IPS-20b (cell line): ENCODE measurements around the gene SCNN1G.

ENCODE experiments used
- H3K27ac ChIP-seq: one replicate; pipeline ENCODE4 v1.5.1; 2013; ENCODE audit warnings: low read length
- H3K27me3 ChIP-seq: 2 replicates; pipeline ENCODE4 v1.6.1; 2013; ENCODE audit warnings: mild to moderate bottlenecking, low read length, inconsistent platforms; ENCODE audit not compliant: insufficient read depth
- H3K36me3 ChIP-seq: 2 replicates; pipeline ENCODE4 v1.6.1; 2013; ENCODE audit warnings: low read depth, mild to moderate bottlenecking, inconsistent platforms, low read length, moderate library complexity; ENCODE audit not compliant: insufficient read depth
- H3K4me1 ChIP-seq: 2 replicates; pipeline ENCODE4 v1.6.1; 2013; ENCODE audit warnings: mild to moderate bottlenecking, control low read depth, inconsistent platforms, low read length, moderate library complexity; ENCODE audit not compliant: insufficient read depth
- H3K4me3 ChIP-seq: 2 replicates; pipeline ENCODE4 v1.5.1; 2013; ENCODE audit warnings: mild to moderate bottlenecking, low read length, inconsistent platforms
- H3K9ac ChIP-seq: 2 replicates; pipeline ENCODE4 v1.6.1; 2013; ENCODE audit warnings: low read depth, mild to moderate bottlenecking, inconsistent platforms, low read length, moderate library complexity
- H3K9me3 ChIP-seq: 2 replicates; pipeline ENCODE4 v1.6.1; 2013; ENCODE audit warnings: mild to moderate bottlenecking, low read depth, low read length, inconsistent platforms; ENCODE audit not compliant: insufficient read depth

SCNN1G gene

DNA sequence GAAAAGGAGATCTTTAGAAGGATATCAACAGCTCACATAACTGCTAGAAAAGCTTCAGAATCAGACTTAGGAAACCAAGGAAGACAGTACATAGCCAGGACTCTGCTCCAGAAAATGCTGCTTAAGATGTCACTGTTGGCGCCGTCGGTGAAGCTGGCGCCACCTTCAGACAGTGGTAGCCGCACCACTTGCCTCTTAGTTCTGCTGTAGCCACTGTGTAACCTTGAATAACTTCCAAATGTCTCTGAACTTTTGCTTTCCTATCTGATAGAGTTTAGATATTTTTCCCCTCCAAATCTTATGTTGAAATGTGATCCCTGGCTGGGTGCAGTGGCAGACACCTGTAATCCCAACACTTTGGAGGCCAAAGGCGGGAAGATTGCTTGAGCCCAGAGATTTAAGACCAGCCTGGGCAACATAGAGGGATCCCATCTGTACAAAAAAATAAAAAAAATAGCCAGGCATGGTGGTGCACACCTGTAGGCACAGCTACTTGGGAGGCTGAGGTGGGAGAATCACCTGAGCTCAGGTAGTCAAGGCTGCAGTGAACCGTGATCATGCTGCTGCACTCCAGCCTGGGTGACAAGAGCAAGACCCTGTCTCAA, 27.0 kb upstream of the SCNN1G start:
- Histone ChIP-seq H3K9ac (no peak overlapping the region), H3K27me3 (peaks cover 8% of the 10 kb centered on the region), H3K27ac (no peak overlapping the region), H3K4me1 (peaks cover 5% of the 10 kb centered on the region; the same call in 1 of the 2 replicates), H3K9me3 (no peaks in the 10 kb centered on the region), H3K36me3 (no peaks in the 10 kb centered on the region), H3K4me3 (no peak overlapping the region)

DNA sequence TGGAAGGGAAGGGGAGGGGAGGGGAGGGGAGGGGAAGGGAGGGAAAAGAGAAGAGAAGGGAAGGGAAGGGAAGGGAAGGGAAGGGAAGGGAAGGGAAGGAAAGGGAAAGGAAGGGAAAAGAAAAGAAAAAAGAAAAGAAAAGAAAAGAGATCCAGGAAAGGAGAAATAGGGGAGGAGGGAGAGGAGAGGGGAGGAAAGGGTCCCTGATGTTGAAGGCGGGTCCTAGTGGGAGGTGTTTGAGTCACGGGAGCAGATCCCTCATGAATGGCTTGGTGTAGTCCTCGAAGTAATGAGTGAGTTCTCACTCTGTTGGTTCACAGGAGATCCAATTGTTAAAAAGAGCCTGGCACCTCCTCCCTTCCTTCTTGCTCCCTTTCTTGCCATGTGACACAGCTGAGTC, 26.4 kb upstream of the SCNN1G start:
- Histone ChIP-seq H3K4me1 (peaks cover 5% of the 10 kb centered on the region; the same call in 1 of the 2 replicates), H3K9me3 (no peaks in the 10 kb centered on the region), H3K36me3 (no peaks in the 10 kb centered on the region), H3K27me3 (peaks cover 3% of the 10 kb centered on the region; the same call in 1 of the 2 replicates), H3K4me3 (no peak overlapping the region), H3K9ac (no peak overlapping the region), H3K27ac (no peak overlapping the region)

DNA sequence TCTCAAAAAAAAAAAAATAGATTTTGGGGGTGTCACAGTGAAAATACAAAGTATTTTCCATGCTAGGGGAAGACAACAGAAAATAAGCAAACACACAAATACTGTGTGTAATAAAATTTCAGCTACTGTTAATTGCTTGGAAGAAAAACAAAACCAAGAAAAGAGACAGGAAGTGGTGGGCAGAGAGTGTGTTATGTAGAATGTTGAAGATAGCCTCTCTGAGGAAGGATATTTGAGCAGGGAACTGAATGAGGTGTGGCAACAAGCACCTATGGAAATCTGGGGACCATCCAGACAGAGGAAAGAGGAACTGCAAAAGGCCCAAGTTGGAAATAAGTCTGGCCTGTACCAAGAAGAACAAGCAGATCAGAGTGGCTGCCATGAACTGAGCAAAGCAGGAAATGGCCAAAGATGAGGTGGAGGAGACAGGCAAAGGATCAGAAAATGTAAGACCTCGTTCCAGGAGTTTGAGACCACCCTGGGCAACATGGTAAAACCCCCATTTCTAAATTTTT, 25.5 kb upstream of the SCNN1G start:
- H3K36me3 ChIP-seq, result no peaks in the 10 kb centered on the region
- H3K4me1 ChIP-seq, result peaks cover 5% of the 10 kb centered on the region; the same call in 1 of the 2 replicates
- no peak overlapping the region for H3K4me3 ChIP-seq
- H3K9ac ChIP-seq, result no peak overlapping the region
- H3K9me3 ChIP-seq, result no peaks in the 10 kb centered on the region
- no peak overlapping the region for H3K27ac ChIP-seq
- no peaks in the 10 kb centered on the region for H3K27me3 ChIP-seq

DNA sequence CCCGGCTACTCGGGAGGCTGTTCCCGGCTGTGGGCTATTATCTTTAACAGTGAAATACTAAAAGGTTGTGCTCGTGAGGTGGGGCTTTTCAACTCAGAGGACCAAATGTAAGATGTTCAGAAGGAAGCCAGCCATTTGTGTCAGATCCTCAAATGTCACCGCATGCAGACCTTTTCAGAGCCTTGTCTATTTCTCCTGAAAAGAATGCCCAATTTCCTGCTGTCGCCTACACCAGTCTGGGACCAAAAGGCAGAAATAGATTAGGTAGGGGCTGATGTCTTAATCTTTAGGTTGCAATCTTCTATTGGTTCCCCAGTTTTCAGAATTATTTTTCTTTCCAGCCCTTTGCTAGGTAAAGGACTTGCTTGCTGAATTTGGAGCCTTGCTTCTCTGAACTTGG, 24.4 kb upstream of the SCNN1G start:
- Histone ChIP-seq H3K36me3 (no peaks in the 10 kb centered on the region), H3K4me1 (peaks cover 5% of the 10 kb centered on the region; the same call in 1 of the 2 replicates), H3K9me3 (no peaks in the 10 kb centered on the region), H3K27me3 (no peaks in the 10 kb centered on the region), H3K27ac (no peak overlapping the region), H3K4me3 (no peak overlapping the region), H3K9ac (no peak overlapping the region)

DNA sequence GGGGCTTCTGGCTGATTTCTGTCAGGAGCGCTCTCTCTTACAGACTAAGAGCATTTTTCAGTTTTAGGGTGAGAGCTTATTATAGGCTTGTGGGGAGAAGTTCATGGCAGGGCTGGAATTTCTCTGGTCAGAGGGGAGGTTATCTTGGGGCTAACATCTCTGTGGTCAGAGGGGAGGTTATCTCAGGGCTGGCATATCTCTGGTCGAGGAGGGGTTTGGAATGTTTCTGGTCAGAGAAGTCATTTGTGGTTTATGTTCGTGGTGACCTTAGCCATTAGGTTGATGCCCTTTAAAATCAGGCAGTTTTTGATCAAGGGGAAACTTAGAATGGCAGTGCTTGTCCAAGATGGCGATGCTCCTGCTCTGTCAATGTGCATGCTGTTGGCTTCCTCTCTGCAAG, 22.5 kb upstream of the SCNN1G start:
- Histone ChIP-seq H3K27me3 (no peaks in the 10 kb centered on the region), H3K4me1 (peaks cover 5% of the 10 kb centered on the region; the same call in 1 of the 2 replicates), H3K9ac (no peak overlapping the region), H3K36me3 (no peaks in the 10 kb centered on the region), H3K27ac (no peak overlapping the region), H3K9me3 (no peaks in the 10 kb centered on the region), H3K4me3 (no peak overlapping the region)

DNA sequence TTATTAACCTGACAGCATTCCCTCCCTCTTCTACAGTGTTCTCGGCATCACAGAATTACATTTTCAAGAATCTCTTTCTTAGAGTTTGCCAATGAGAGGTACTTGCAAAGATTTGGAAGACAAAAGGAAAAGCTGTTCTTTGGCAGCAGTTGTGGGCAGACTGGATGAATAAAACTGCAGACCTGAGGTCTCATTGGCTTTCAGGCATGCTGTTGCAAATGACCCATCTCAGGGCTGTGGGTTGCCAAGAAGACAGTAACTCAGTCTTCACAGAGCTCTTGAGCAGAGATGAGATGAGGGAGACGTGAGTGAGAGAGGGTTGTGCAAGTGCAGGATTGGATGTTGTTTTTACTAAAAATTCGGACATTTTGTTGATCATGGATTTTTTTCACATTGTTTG, 22.0 kb upstream of the SCNN1G start:
- Histone ChIP-seq H3K4me1 (peaks cover 5% of the 10 kb centered on the region; the same call in 1 of the 2 replicates), H3K9ac (no peak overlapping the region)

DNA sequence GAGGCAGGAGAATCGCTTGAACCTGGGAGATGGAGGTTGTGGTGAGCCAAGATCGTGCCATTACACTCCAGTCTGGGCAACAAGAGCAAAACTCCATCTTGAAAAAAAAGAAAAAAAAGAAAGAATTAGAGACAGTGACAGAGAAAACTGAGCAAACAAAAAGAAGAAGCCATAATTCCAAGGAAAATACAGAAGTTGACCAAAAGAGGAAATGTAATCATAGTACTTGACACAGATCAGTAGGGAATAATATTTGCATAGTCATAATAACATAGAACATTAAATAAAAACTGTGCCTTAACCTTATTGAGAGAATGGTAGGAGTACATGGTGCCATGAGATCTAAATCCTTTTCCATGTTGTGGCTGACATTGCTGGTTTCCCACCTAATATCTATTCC, 18.6 kb upstream of the SCNN1G start:
- no peak overlapping the region for H3K4me3 ChIP-seq
- no peak overlapping the region for H3K9ac ChIP-seq
- H3K9me3 ChIP-seq, result no peaks in the 10 kb centered on the region
- peaks cover 5% of the 10 kb centered on the region; the same call in 1 of the 2 replicates for H3K4me1 ChIP-seq
- H3K27me3 ChIP-seq, result no peaks in the 10 kb centered on the region
- no peak overlapping the region for H3K27ac ChIP-seq
- H3K36me3 ChIP-seq, result no peaks in the 10 kb centered on the region

More for the DNA sequence above, 22.0 kb upstream of the SCNN1G start:
- Histone ChIP-seq H3K9me3 (no peaks in the 10 kb centered on the region), H3K27ac (no peak overlapping the region), H3K36me3 (no peaks in the 10 kb centered on the region), H3K4me3 (no peak overlapping the region), H3K27me3 (no peaks in the 10 kb centered on the region)

DNA sequence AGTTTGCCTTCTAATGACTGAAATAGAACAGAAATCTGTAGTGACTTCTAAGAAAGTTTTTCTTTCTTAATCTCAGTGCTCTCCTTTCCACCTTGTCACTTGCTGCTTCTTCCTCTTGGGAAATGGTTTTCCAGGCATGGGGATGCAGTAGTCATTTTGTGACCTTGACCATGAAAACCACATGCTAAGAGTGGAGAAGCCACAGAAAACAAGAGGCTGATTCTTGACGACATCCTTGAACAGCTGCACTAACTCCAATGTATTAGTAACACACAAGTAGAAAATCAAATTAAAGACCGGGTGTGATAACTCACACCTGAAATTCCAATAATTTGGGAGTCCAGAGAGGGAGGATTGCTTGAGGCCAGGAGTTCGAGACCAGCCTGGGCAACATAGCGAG, 17.8 kb upstream of the SCNN1G start:
- peaks cover 5% of the 10 kb centered on the region; the same call in 1 of the 2 replicates for H3K4me1 ChIP-seq
- H3K27ac ChIP-seq, result no peak overlapping the region
- no peak overlapping the region for H3K9ac ChIP-seq
- no peaks in the 10 kb centered on the region for H3K27me3 ChIP-seq
- H3K4me3 ChIP-seq, result no peak overlapping the region
- no peaks in the 10 kb centered on the region for H3K9me3 ChIP-seq
- H3K36me3 ChIP-seq, result no peaks in the 10 kb centered on the region

DNA sequence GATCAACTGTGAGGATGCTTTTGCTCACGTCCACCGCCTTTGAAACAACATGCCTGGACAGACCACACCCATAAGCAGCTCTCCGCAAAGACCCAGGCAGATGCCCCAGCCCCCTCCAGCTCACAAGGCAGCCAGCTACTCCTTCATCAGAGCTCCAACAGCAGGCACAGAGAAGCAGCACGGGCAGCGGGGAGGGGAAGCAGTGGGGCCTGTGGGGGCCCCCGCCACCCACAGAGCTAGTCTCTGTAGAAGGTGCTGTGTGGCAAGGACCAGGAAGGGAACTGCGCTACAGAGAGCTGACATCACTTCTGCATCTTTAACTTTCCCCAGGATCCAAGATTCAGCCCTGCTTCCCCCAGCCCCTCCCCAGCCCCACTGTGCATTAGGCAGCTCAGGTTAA, 10.0 kb upstream of the SCNN1G start:
- Histone ChIP-seq H3K27ac (no peak overlapping the region), H3K27me3 (no peaks in the 10 kb centered on the region), H3K9me3 (no peaks in the 10 kb centered on the region), H3K4me1 (peaks cover 5% of the 10 kb centered on the region; the same call in 1 of the 2 replicates), H3K4me3 (no peak overlapping the region), H3K36me3 (no peaks in the 10 kb centered on the region), H3K9ac (no peak overlapping the region)

DNA sequence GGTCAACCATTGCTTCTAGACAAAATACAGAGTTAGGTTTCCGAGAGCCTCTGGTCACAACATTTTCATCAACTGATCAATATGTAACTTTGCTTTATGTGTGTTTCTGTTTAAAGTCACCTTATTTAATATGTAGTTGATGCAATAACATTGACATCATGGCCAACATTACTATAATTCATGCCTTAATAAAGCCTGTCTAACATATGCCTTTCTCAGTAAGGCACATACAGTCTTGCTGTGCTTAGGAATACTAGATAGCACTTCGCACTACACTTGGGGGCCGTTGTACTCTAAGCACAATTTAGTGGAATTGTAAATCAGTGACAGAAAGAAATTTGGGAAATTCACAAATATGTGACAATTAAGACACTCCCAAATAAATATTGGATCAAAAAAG, 9.6 kb upstream of the SCNN1G start:
- H3K27me3 ChIP-seq, result no peaks in the 10 kb centered on the region
- H3K4me3 ChIP-seq, result no peak overlapping the region
- peaks cover 5% of the 10 kb centered on the region; the same call in 1 of the 2 replicates for H3K4me1 ChIP-seq
- no peaks in the 10 kb centered on the region for H3K36me3 ChIP-seq
- no peak overlapping the region for H3K27ac ChIP-seq
- H3K9me3 ChIP-seq, result no peaks in the 10 kb centered on the region
- H3K9ac ChIP-seq, result no peak overlapping the region

DNA sequence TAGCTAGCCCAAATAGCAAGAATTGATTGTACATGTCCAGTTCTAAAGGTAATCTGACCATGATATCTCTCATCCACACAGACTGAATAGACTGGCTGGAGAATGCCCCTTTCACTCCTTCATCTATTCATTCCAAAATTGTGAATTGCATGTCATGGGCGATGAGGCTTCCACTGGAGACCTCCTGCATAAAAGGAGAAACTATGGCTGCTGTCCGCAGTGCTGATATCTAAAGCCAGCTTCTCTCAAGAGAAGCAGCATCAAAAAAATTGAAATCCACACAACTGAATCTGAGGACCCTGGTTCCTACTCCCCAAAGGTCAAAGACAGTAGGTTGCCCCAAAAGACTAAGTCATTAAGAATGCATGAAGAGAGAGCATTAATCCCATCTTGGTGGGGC, 7.9 kb upstream of the SCNN1G start:
- Histone ChIP-seq H3K27ac (no peak overlapping the region), H3K9me3 (no peaks in the 10 kb centered on the region), H3K36me3 (no peaks in the 10 kb centered on the region), H3K27me3 (no peaks in the 10 kb centered on the region), H3K4me3 (no peak overlapping the region), H3K9ac (no peak overlapping the region), H3K4me1 (peaks cover 5% of the 10 kb centered on the region; the same call in 1 of the 2 replicates)

DNA sequence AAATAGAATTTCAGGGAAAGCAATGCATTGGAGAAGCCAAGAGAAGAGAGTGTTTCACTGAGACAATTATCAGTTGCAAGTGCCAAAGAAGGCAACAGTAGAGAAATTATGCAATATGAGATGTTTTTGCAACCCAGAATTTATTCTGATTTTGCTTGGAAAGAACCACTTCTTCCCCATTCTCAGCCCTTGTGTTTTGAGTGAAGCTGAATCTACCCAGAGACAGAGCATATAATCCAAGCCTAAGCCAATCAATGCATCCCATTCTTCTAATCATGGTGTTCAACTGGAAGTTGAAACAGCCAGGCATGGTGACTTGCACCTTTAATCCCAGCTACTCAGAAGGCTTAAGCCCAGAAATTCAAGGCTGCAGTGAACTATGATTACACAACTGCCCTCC, 6.9 kb upstream of the SCNN1G start:
- H3K4me1 ChIP-seq, result peaks cover 5% of the 10 kb centered on the region; the same call in 1 of the 2 replicates
- no peaks in the 10 kb centered on the region for H3K27me3 ChIP-seq
- H3K4me3 ChIP-seq, result no peak overlapping the region
- H3K9me3 ChIP-seq, result no peaks in the 10 kb centered on the region
- H3K36me3 ChIP-seq, result no peaks in the 10 kb centered on the region
- H3K27ac ChIP-seq, result no peak overlapping the region
- no peak overlapping the region for H3K9ac ChIP-seq
